ENCODE data around the gene SLC19A1. TPM values are rescaled to one million over a fixed set of nuclear protein-coding genes. Genes with fewer than 3 reads are reported as not detected.

The SLC19A1 gene
- total RNA-seq, 3 donors from 2014 or later: 12.6 to 22.8 (median 12.7) TPM

DNA sequence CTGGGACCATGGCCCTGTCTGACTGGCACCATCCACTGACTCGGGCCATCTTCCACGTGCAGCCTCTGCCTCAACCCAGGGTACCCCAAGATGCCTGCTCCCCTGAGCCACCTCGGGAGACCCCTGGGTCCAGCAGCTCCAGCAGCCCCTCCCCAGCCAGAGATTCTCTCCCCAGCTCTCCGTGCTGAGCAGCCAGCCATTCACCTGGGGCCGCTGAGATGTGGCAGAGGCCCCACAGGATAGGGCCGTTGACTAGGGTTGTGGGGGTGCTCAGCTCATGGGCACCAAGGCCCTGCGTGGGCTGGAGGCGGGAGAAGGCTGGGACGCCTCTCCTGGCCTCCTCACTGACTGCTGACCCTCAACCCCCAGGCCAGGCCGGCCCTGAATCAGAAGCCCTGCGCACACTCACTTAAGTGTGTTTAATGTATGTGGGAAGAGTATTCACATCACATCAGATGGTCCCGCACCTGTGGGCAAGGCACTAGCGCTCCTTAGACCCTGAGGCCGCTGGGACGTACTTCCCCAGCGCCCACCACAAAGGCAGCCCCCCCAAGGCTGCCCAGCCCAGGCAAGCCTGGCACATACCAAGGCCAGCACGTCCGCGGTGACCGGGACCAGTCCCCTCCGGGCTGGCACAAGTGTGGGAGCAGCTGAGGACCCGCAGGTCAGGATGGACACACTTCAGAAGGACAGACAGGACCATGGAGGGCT, 27.8 kb downstream of the SLC19A1 start:
- no peaks in the 10 kb centered on the region for H3K36me3 ChIP-seq (ENCODE audit: low read depth)
- ATAC-seq (no peak), DNase-seq (peak in 2 of 3 donors; percentile 23 to 42)
- no peak overlapping the region for H3K4me3 ChIP-seq
- H3K9me3 ChIP-seq: peaks cover 12% of the 10 kb centered on the region
- intact Hi-C loops (cut with DNase I, micrococcal nuclease): no loop called here
- TF ChIP-seq, protein P1, sequence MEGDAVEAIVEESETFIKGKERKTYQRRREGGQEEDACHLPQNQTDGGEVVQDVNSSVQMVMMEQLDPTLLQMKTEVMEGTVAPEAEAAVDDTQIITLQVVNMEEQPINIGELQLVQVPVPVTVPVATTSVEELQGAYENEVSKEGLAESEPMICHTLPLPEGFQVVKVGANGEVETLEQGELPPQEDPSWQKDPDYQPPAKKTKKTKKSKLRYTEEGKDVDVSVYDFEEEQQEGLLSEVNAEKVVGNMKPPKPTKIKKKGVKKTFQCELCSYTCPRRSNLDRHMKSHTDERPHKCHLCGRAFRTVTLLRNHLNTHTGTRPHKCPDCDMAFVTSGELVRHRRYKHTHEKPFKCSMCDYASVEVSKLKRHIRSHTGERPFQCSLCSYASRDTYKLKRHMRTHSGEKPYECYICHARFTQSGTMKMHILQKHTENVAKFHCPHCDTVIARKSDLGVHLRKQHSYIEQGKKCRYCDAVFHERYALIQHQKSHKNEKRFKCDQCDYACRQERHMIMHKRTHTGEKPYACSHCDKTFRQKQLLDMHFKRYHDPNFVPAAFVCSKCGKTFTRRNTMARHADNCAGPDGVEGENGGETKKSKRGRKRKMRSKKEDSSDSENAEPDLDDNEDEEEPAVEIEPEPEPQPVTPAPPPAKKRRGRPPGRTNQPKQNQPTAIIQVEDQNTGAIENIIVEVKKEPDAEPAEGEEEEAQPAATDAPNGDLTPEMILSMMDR (IDR thresholded peaks at IDR 0.05): no peak
- peaks cover 14% of the 10 kb centered on the region for H3K4me1 ChIP-seq (ENCODE audit: low read depth)

DNA sequence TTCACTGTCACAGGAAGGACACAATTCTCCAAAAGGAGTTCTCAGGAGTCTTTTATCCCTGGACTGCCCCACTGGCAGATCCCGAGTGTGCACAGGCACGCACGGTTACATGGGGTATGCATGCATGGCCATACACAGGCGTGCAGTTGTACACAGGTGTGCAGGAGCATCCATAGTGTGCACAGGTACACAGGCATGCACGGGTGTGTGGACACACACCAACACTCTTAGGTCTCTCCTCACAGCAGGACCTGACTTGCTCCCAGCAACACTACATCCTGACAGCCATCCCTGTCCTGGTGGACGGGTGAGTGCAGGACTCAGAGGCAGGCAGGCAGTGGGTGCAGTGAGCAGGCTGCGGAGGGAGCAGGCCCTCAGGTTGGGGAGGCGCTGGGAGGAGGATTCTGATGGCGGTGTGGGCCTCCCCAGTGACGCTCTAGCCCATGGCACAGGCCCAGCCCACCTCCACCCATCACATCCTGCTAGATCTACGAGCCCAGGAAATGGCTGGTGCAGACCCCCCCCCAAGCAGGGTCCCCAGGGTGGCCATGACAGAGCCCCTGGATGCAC, 28.4 kb downstream of the SLC19A1 start:
- TF ChIP-seq, protein P1 (IDR thresholded peaks at IDR 0.05): no peak
- H3K4me1 ChIP-seq (ENCODE audit: low read depth): peaks cover 14% of the 10 kb centered on the region
- no peak overlapping the region for H3K4me3 ChIP-seq
- H3K36me3 ChIP-seq (ENCODE audit: low read depth): no peaks in the 10 kb centered on the region
- H3K9me3 ChIP-seq: peaks cover 6% of the 10 kb centered on the region
- ATAC-seq: peak; percentile 24
- peak in 2 of 3 donors; percentile 25 to 26 for DNase-seq
- intact Hi-C loops (cut with DNase I, micrococcal nuclease): no loop called here

DNA sequence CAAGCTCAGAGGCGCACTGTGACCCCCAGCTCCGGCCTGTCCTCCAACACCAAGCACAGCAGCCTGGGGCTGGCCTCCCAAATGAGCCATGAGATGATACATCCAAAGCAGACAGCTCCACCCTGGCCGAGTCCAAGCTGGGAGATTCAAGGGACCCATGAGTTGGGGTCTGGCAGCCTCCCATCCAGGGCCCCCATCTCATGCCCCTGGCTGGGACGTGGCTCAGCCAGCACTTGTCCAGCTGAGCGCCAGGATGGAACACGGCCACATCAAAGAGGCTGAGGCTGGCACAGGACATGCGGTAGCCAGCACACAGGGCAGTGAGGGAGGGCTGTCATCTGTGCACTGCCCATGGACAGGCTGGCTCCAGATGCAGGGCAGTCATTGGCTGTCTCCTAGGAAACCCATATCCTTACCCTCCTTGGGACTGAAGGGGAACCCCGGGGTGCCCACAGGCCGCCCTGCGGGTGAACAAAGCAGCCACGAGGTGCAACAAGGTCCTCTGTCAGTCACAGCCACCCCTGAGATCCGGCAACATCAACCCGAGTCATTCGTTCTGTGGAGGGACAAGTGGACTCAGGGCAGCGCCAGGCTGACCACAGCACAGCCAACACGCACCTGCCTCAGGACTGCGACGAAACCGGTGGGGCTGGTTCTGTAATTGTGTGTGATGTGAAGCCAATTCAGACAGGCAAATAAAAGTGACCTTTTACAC, 29.1 kb downstream of the SLC19A1 start:
- TF ChIP-seq, protein P1 (IDR thresholded peaks at IDR 0.05): no peak
- intact Hi-C loops (cut with DNase I, micrococcal nuclease): no loop called here
- no peak overlapping the region for H3K4me3 ChIP-seq
- no peaks in the 10 kb centered on the region for H3K36me3 ChIP-seq (ENCODE audit: low read depth)
- DNase-seq (peak; percentile 50 to 67 (median 58)), ATAC-seq (peak; percentile 60)
- peaks cover 14% of the 10 kb centered on the region for H3K4me1 ChIP-seq (ENCODE audit: low read depth)
- H3K9me3 ChIP-seq: peaks cover under 1% of the 10 kb centered on the region

DNA sequence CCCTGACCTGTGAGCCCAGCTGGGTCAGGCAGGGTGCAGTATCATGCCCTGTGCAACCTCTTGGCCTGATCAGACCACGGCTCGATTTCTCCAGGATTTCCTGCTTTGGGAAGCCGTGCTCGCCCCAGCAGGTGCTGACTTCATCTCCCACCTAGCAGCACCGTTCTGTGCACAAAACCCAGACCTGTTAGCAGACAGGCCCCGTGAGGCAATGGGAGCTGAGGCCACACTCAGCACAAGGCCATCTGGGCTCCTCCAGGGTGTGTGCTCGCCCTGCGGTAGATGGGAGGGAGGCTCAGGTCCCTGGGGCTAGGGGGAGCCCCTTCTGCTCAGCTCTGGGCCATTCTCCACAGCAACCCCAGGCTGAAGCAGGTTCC, 29.6 kb downstream of the SLC19A1 start:
- no peaks in the 10 kb centered on the region for H3K36me3 ChIP-seq (ENCODE audit: low read depth)
- no peak for ATAC-seq

DNA sequence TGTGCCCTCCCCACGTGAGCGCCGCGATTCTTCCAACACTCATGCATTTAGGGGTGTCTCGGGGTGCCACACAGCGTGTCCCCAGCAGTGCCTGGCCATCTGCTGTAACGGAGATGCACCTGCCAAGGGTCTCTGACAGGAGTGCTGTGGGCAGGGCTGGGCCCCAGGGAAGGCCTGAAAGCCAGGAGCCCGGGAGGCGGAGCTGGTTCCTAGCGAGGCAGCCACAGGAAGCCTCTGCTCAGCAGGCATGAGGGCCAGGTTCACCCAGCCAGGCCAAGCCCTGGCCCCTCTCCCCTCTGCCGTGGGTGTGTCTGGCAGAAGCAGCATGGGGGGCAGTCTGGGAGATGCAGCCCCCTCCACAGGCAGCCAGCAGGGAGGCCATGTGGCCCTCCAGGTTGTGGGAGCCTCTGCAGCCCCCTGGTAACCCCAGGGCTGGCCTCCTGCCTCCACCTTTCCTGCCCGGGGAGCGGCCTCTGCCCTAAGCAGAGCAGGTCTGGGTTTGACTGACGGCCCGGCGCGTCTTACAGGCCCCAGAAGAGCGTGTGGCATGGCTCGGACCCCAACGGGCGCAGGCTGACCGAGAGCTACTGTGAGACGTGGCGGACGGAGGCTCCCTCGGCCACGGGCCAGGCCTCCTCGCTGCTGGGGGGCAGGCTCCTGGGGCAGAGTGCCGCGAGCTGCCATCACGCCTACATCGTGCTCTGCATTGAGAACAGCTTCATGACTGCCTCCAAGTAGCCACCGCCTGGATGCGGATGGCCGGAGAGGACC, 30.4 kb downstream of the SLC19A1 start:
- no peaks in the 10 kb centered on the region for H3K9me3 ChIP-seq
- no peak overlapping the region for H3K4me3 ChIP-seq
- ATAC-seq (no peak), DNase-seq (peak in 2 of 3 donors; percentile 24 to 43)
- TF ChIP-seq, protein P1 (IDR thresholded peaks at IDR 0.05): no peak
- H3K4me1 ChIP-seq (ENCODE audit: low read depth): peaks cover 14% of the 10 kb centered on the region
- H3K36me3 ChIP-seq (ENCODE audit: low read depth): no peaks in the 10 kb centered on the region
- intact Hi-C loops (cut with DNase I, micrococcal nuclease): no loop called here

More for the DNA sequence above, 29.6 kb downstream of the SLC19A1 start:
- TF ChIP-seq, protein P1 (IDR thresholded peaks at IDR 0.05): no peak
- intact Hi-C loops (cut with DNase I, micrococcal nuclease): no loop called here
- peak in 2 of 3 donors; percentile 22 to 25 for DNase-seq
- H3K9me3 ChIP-seq: no peaks in the 10 kb centered on the region
- H3K4me3 ChIP-seq: no peak overlapping the region
- H3K4me1 ChIP-seq (ENCODE audit: low read depth): peaks cover 14% of the 10 kb centered on the region

Data from mucosa of descending colon (tissue), 3 donors.